Body of pancreas (tissue), 4 donors: ENCODE measurements around the gene COG6. TPM values are rescaled to one million over a fixed set of nuclear protein-coding genes. Genes with fewer than 3 reads are reported as not detected.
A peak's percentile ranks its signal among the peaks of the same experiment; 100 is the strongest.

Experiments used
- ATAC-seq: fragments of 150-250 bp; one replicate; pipeline ENCODE4 v1.9.1; 2016
- DNase-seq, 4 donors: peaks; one replicate each; pipeline ENCODE4 v3.0.0-alpha.2; 2019
- H3K27ac ChIP-seq, 4 donors: fragments of 200-600 bp; sonication (generic); 1 replicate in 3 of 4; 2 replicates in 1 of 4; pipeline versions ENCODE4 v1.5.1 to v1.6.1; 2016 to 2019; ENCODE audit warnings: mild to moderate bottlenecking in 1 of 4, mixed read lengths in 1 of 4, moderate library complexity in 1 of 4
- H3K27me3 ChIP-seq, 2 donors: fragments of 200-600 bp; sonication (generic); one replicate each; pipeline ENCODE4 v1.6.0; 2016; ENCODE audit warnings: mild to moderate bottlenecking in 1 of 2
- H3K36me3 ChIP-seq, 2 donors: fragments of 200-600 bp; sonication (generic); replicated peaks in 1 of 2; 2 replicates each; pipeline ENCODE4 v1.5.1; 2016; ENCODE audit warnings: low read depth in 2 of 2; ENCODE audit not compliant: insufficient read depth in 1 of 2
- H3K4me1 ChIP-seq: fragments of 200-600 bp; sonication (generic); one replicate; pipeline ENCODE4 v1.6.0; 2016
- H3K4me3 ChIP-seq, 2 donors: fragments of 200-600 bp; sonication (generic); 1 replicate in 1 of 2; 2 replicates in 1 of 2; pipeline ENCODE4 v1.5.1; 2016 to 2019
- H3K9me3 ChIP-seq, 3 donors: fragments of 200-600 bp; sonication (generic); 1 replicate in 2 of 3; 2 replicates in 1 of 3; pipeline ENCODE4 v1.5.1; 2016
- POLR2A ChIP-seq, 3 donors: fragments of 450-650 bp; IDR thresholded peaks; one replicate each; pipeline ENCODE4 v1.6.1; 2016; ENCODE audit warnings: antibody characterized with exemption in 3 of 3, mild to moderate bottlenecking in 2 of 3
- WGBS, 2 donors: methylation state at CpG; one replicate each; pipeline ENCODE4 v1.1.5; 2017; 5-methylcytosine and 5-hydroxymethylcytosine counted together
- intact Hi-C: fragments of 100-400 bp; cut with DNase I; formaldehyde crosslinking; loops from one replicate; pipeline ENCODE4 v1.15.1; 2023
- total RNA-seq, 2 donors: library from RNA; depleted of rRNA; stranded (reverse); fragments of >200 nt; gene quantifications; one replicate each; pipeline ENCODE4 v1.1.0, GENCODE V29; 2016
- TF ChIP-seq, protein P1 (sequence below), 7 experiments: fragments of 450-650 bp in 4 of 7; fragments of 200-600 bp in 3 of 7; sonication (generic) in 3 of 7; IDR thresholded peaks; one replicate each; pipeline ENCODE4 v1.5.1; 2016 to 2019; ENCODE audit warnings: antibody characterized with exemption in 7 of 7

COG6 gene
- total RNA-seq, 2 donors from 2014 or later = 13.5 to 17.9 TPM

- ATAC-seq = no peak
- Histone ChIP-seq H3K27ac (no peak overlapping the region), H3K36me3 (peaks cover 6 to 8% of the 10 kb centered on the region in 2 donors), H3K4me1 (peaks cover 15% of the 10 kb centered on the region), H3K9me3 (no peaks in the 10 kb centered on the region), H3K27me3 (no peaks in the 10 kb centered on the region), H3K4me3 (no peak overlapping the region)
- no peak for DNase-seq
- 77% methylated on average over 2 of the region's 2 CpGs for WGBS, 2 donors
- intact Hi-C loops = no loop called here
- TF ChIP-seq POLR2A (IDR thresholded peaks at IDR 0.05) = no peak
- TF ChIP-seq, protein P1, sequence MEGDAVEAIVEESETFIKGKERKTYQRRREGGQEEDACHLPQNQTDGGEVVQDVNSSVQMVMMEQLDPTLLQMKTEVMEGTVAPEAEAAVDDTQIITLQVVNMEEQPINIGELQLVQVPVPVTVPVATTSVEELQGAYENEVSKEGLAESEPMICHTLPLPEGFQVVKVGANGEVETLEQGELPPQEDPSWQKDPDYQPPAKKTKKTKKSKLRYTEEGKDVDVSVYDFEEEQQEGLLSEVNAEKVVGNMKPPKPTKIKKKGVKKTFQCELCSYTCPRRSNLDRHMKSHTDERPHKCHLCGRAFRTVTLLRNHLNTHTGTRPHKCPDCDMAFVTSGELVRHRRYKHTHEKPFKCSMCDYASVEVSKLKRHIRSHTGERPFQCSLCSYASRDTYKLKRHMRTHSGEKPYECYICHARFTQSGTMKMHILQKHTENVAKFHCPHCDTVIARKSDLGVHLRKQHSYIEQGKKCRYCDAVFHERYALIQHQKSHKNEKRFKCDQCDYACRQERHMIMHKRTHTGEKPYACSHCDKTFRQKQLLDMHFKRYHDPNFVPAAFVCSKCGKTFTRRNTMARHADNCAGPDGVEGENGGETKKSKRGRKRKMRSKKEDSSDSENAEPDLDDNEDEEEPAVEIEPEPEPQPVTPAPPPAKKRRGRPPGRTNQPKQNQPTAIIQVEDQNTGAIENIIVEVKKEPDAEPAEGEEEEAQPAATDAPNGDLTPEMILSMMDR (IDR thresholded peaks at IDR 0.05) = no peak
Observed at GRCh38 chr13:39682788-39683187, 27.3 kb downstream of the COG6 start.

- peaks cover 3 to 6% of the 10 kb centered on the region in 2 donors for H3K36me3 ChIP-seq
- H3K27me3 ChIP-seq = no peaks in the 10 kb centered on the region
- ATAC-seq = no peak
- DNase-seq = no peak
- H3K4me3 ChIP-seq = no peak overlapping the region
- intact Hi-C loops = no loop called here
- TF ChIP-seq POLR2A (IDR thresholded peaks at IDR 0.05) = no peak
- TF ChIP-seq, protein P1 (IDR thresholded peaks at IDR 0.05) = peak in 6 of 7 experiments; percentile 21 to 37 (median 25)
- no peaks in the 10 kb centered on the region for H3K9me3 ChIP-seq
- H3K27ac ChIP-seq = no peak overlapping the region
- 66 to 73% methylated on average over 3 of the region's 3 CpGs for WGBS, 2 donors
- H3K4me1 ChIP-seq = peaks cover 15% of the 10 kb centered on the region
Observed at GRCh38 chr13:39684531-39685137, 29.2 kb downstream of the COG6 start.

DNA sequence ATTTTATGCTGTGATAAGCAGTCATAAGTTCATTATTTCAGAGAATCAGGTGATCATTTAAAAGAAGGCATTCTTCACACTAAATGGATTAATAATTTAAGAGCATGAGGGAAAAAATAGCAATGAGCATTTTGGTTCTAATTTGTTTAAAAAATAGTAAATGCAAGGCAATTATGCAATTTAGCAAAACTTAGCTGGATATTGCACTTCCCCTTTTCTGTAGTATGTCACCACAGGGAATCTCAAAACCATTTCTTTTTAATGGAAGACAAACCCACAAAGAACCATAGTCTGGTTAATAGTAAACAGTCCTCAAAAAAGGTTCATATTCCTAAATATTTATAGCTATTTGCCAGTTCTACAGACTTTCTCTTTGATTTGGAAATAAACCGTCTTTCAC lies 30.2 kb downstream of the COG6 start:
- peaks cover 15% of the 10 kb centered on the region for H3K4me1 ChIP-seq
- no peak overlapping the region for H3K4me3 ChIP-seq
- peaks cover 0 to 2% of the 10 kb centered on the region in 2 donors for H3K36me3 ChIP-seq
- TF ChIP-seq POLR2A (IDR thresholded peaks at IDR 0.05) = no peak
- TF ChIP-seq, protein P1 (IDR thresholded peaks at IDR 0.05) = no peak
- intact Hi-C loops = no loop called here
- H3K27ac ChIP-seq = no peak overlapping the region
- 97 to 100% methylated on average over 1 of the region's 1 CpG for WGBS, 2 donors
- H3K27me3 ChIP-seq = no peaks in the 10 kb centered on the region
- ATAC-seq (no peak), DNase-seq (no peak)
- H3K9me3 ChIP-seq = no peaks in the 10 kb centered on the region

- H3K4me1 ChIP-seq = peaks cover 7% of the 10 kb centered on the region
- H3K4me3 ChIP-seq = no peak overlapping the region
- H3K9me3 ChIP-seq = no peaks in the 10 kb centered on the region
- H3K27ac ChIP-seq = no peak overlapping the region
- no peak for ATAC-seq
- H3K27me3 ChIP-seq = no peaks in the 10 kb centered on the region
- intact Hi-C loops = no loop called here
- TF ChIP-seq POLR2A (IDR thresholded peaks at IDR 0.05) = no peak
- TF ChIP-seq, protein P1 (IDR thresholded peaks at IDR 0.05) = no peak
- DNase-seq = no peak
- WGBS, 2 donors = 60 to 81% methylated on average over 3 of the region's 3 CpGs
- H3K36me3 ChIP-seq = no peaks in the 10 kb centered on the region
Observed at GRCh38 chr13:39688278-39688677, 32.8 kb downstream of the COG6 start.
